Neural cell (in vitro differentiated cells): ENCODE measurements around the gene MARCHF9.

Experiments
- EP300 ChIP-seq: fragments of 450-650 bp; conservative IDR thresholded peaks from 2 replicates; pipeline ENCODE4 v1.6.1; 2014; ENCODE audit warnings: antibody characterized with exemption, mild to moderate bottlenecking, moderate library complexity; ENCODE audit not compliant: poor library complexity, severe bottlenecking
- EZH2 ChIP-seq: fragments of 200-600, 300-800 bp; shearing (Covaris generic), sonication (generic); IDR thresholded peaks from 2 replicates; pipeline ENCODE4 v1.6.1; 2014; ENCODE audit warnings: antibody characterized with exemption, low read length, borderline replicate concordance, mild to moderate bottlenecking; ENCODE audit not compliant: insufficient read depth, poor library complexity, severe bottlenecking
- TF ChIP-seq, protein P1 (sequence below): fragments of 450-650 bp; IDR thresholded peaks from 2 replicates; pipeline ENCODE4 v1.5.1; 2014; ENCODE audit warnings: antibody characterized with exemption, mild to moderate bottlenecking, moderate library complexity; ENCODE audit not compliant: poor library complexity, severe bottlenecking

GRCh38 chr12:57753756-57754337 is 1.1 kb upstream of the MARCHF9 start:
- TF ChIP-seq, protein P1, sequence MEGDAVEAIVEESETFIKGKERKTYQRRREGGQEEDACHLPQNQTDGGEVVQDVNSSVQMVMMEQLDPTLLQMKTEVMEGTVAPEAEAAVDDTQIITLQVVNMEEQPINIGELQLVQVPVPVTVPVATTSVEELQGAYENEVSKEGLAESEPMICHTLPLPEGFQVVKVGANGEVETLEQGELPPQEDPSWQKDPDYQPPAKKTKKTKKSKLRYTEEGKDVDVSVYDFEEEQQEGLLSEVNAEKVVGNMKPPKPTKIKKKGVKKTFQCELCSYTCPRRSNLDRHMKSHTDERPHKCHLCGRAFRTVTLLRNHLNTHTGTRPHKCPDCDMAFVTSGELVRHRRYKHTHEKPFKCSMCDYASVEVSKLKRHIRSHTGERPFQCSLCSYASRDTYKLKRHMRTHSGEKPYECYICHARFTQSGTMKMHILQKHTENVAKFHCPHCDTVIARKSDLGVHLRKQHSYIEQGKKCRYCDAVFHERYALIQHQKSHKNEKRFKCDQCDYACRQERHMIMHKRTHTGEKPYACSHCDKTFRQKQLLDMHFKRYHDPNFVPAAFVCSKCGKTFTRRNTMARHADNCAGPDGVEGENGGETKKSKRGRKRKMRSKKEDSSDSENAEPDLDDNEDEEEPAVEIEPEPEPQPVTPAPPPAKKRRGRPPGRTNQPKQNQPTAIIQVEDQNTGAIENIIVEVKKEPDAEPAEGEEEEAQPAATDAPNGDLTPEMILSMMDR: no peak
- TF ChIP-seq EZH2 (no peak), EP300 (no peak)
